ENCODE results near the gene MAGED4B.
"Not testable (repeated sequence)": the region's sequence is repeated elsewhere in the genome, so short reads cannot be mapped to it uniquely, and the experiment has no call there.

The MAGED4B gene, protein sequence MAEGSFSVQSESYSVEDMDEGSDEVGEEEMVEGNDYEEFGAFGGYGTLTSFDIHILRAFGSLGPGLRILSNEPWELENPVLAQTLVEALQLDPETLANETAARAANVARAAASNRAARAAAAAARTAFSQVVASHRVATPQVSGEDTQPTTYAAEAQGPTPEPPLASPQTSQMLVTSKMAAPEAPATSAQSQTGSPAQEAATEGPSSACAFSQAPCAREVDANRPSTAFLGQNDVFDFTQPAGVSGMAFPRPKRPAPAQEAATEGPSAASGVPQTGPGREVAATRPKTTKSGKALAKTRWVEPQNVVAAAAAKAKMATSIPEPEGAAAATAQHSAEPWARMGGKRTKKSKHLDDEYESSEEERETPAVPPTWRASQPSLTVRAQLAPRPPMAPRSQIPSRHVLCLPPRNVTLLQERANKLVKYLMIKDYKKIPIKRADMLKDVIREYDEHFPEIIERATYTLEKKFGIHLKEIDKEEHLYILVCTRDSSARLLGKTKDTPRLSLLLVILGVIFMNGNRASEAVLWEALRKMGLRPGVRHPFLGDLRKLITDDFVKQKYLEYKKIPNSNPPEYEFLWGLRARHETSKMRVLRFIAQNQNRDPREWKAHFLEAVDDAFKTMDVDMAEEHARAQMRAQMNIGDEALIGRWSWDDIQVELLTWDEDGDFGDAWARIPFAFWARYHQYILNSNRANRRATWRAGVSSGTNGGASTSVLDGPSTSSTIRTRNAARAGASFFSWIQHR

DNA sequence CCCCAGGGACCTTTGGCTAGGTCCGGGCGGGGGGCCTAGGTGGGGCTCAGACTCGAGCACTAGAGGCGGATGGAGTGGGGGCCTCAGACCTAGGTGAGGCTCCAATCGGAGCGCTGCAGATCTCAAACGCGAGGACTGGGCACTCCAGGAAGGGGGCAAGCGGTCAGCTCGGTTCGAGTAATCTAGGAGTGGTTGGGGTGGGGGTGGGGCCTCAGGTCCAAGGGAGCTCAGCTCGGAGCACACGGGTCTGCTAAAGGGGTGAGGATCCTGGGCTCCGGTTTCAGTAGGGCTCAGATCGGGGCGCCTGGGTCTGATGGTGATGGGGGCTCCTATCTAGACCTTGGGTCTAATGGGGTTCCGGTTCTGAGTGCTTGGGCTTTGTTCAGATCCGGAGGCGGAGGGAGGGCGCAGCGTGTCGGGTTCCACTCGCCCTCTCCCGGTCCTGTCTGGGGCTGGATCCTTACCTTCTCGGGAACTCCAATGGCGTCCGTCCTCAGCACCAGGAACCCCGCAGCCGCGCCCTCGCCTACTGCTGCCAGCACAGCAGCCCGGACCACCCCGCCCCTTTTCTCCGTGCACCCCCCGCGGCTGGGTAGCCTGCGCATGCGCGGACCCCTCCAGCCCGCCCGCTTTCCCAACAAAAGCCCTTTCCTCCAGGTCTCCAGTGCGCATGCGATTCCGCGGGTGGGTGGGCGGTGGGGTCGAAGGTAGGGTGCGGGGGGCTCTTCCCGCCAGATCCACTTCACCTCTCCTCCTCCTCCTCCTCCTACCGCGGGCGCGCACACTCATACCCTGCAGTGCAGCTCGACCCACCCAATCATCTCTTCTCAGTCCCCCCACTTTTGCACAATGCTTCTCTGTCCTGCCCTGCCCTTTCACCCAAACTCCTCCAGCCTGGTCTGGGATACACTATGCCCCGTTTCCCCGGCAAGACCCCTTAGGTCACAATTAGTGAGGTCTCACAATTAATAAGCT lies at the start of gene MAGED4B:
Gene MAGED4B, minus strand, starts transcription at position 518 of the 975 bp plus-strand sequence. CDS start 1,011 bp downstream, outside the sequence.
- not testable (repeated sequence) for DNase-seq

GRCh38 chrX:52118262-52118661 lies 49.3 kb upstream of the MAGED4B start:
- no peak for DNase-seq

GRCh38 chrX:52082578-52082977 lies 13.6 kb upstream of the MAGED4B start:
- DNase-seq, result no peak

GRCh38 chrX:52078131-52078530 lies 9.1 kb upstream of the MAGED4B start:
- no peak for DNase-seq

- not testable (repeated sequence) for DNase-seq
Observed at GRCh38 chrX:52042288-52042687, 26.7 kb downstream of the MAGED4B start.

DNA sequence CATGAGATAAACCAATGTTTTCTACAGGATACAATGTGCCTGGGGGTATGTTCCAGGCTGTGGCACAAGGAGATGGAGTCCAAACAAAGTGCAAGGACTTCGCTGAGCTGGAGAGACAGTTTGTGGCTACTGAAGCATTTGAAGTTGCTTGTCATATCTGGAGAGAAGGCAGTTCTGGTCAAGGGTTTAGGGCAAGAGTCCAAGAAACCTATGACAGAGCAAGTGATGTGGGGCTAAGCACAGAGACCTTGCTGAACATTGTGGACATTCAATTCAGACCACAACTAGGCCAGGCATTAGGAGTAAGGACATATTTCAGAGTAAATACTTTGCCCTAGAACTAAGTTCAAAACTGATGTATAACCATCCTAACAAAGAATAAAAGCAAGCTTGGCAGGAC lies 34.8 kb downstream of the MAGED4B start:
- DNase-seq, result no peak

- no peak for DNase-seq
Observed at GRCh38 chrX:52031371-52031770, 37.6 kb downstream of the MAGED4B start.

GRCh38 chrX:52015794-52016193 lies 53.2 kb downstream of the MAGED4B start:
- no peak for DNase-seq

Measured in NCI-H510A treated with DMSO at 0.1 percent for 48 hours (cell line).